B cell (primary cell): Measurements from ENCODE around the gene ARID4B. TPM values are rescaled to one million over a fixed set of nuclear protein-coding genes. Genes with fewer than 3 reads are reported as not detected.

Source experiments
- ATAC-seq: fragments of 200-7000 bp; cut with Tn5 transposase; one replicate; pipeline ENCODE4 v1.10.0; 2021; ENCODE audit warnings: low read depth, mild to moderate bottlenecking, moderate number of reproducible peaks, moderate library complexity
- CTCF ChIA-PET: fragments of 350-600 bp; sonication (Branson Sonifier 250); formaldehyde crosslinking; loops from one replicate; lab custom pipeline; 2021; ENCODE audit warnings: antibody characterized with exemption, inconsistent platforms; lab: Charles Lee
- POLR2A ChIA-PET: fragments of 350-600 bp; sonication (Branson Sonifier 250); formaldehyde crosslinking; loops from one replicate; lab custom pipeline; 2021; ENCODE audit warnings: antibody characterized with exemption; lab: Charles Lee
- DNase-seq: peaks from one replicate; pipeline ENCODE4 v3.0.0; 2013
- H2AFZ ChIP-seq: 2 replicates; pipeline ENCODE4 v1.6.1; 2012; ENCODE audit warnings: mild to moderate bottlenecking, low read depth, low read length; ENCODE audit not compliant: insufficient read depth, poor library complexity, severe bottlenecking
- H3K27ac ChIP-seq, 2 donors: 1 replicate in 1 of 2; 2 replicates in 1 of 2; pipeline ENCODE4 v1.5.1; 2012 to 2013; ENCODE audit warnings: low read length in 2 of 2, mild to moderate bottlenecking in 2 of 2, moderate library complexity in 1 of 2
- H3K27me3 ChIP-seq, 4 experiments: fragments of 200-600 bp in 1 of 4; sonication (generic) in 1 of 4; replicated peaks in 1 of 4; 1 replicate in 2 of 4; 2 replicates in 2 of 4; pipeline versions ENCODE4 v1.6.1 to v1.7.0; 2013 to 2016; ENCODE audit warnings: low read length in 3 of 4, mild to moderate bottlenecking in 2 of 4, mixed read lengths in 1 of 4, moderate library complexity in 1 of 4; ENCODE audit not compliant: insufficient read depth in 4 of 4, control insufficient read depth in 3 of 4; ENCODE audit errors: control extremely low read depth in 1 of 4
- H3K36me3 ChIP-seq, 2 experiments: replicated peaks in 1 of 2; 1 replicate in 1 of 2; 2 replicates in 1 of 2; pipeline versions ENCODE4 v1.6.1 to v1.7.1; 2013; ENCODE audit warnings: low read length in 1 of 2; ENCODE audit not compliant: insufficient read depth in 2 of 2, control insufficient read depth in 1 of 2; ENCODE audit errors: control extremely low read depth in 1 of 2, extremely low read depth in 1 of 2
- H3K4me1 ChIP-seq, 2 donors: fragments of 200-600 bp in 1 of 2; sonication (generic) in 1 of 2; 1 replicate in 1 of 2; 2 replicates in 1 of 2; pipeline versions ENCODE4 v1.5.1 to v1.6.1; 2013 to 2017; ENCODE audit warnings: low read length in 2 of 2; ENCODE audit not compliant: control insufficient read depth in 2 of 2, insufficient read depth in 2 of 2
- H3K4me2 ChIP-seq: replicated peaks from 2 replicates; pipeline ENCODE3; 2012; ENCODE audit warnings: mild to moderate bottlenecking, low read depth, low read length; ENCODE audit not compliant: poor library complexity, severe bottlenecking
- H3K4me3 ChIP-seq, 5 experiments: fragments of 200-600 bp in 1 of 5; sonication (generic) in 1 of 5; 1 replicate in 3 of 5; 2 replicates in 2 of 5; pipeline versions ENCODE4 v1.5.1 to v1.7.0; 2011 to 2016; ENCODE audit warnings: low read length in 4 of 5, mild to moderate bottlenecking in 4 of 5, low read depth in 2 of 5, control low read depth in 1 of 5, moderate library complexity in 1 of 5; ENCODE audit not compliant: insufficient read depth in 1 of 5; ENCODE audit errors: control extremely low read depth in 1 of 5, extremely low read depth in 1 of 5
- H3K79me2 ChIP-seq: fragments of 200-600 bp; sonication (generic); one replicate; pipeline ENCODE4 v1.6.0; 2016; ENCODE audit warnings: low read length; ENCODE audit not compliant: control insufficient read depth, insufficient read depth
- H3K9ac ChIP-seq: fragments of 200-600 bp; sonication (generic); 2 replicates; pipeline ENCODE4 v1.6.1; 2017; ENCODE audit warnings: mild to moderate bottlenecking, low read length, moderate library complexity
- H3K9me3 ChIP-seq, 3 donors: one replicate each; pipeline versions ENCODE4 v1.6.1 to v1.7.1; 2013; ENCODE audit warnings: low read length in 2 of 3; ENCODE audit not compliant: control insufficient read depth in 2 of 3, insufficient read depth in 1 of 3; ENCODE audit errors: control extremely low read depth in 1 of 3
- H4K20me1 ChIP-seq: 2 replicates; pipeline ENCODE4 v1.6.0; 2012; ENCODE audit warnings: mild to moderate bottlenecking, low read length; ENCODE audit not compliant: insufficient read depth, control insufficient read depth, poor library complexity, severe bottlenecking
- H3K27ac Mint-ChIP-seq: one replicate; pipeline ENCODE4 v1.8.0; 2021; ENCODE audit warnings: mixed read lengths
- H3K27me3 Mint-ChIP-seq: one replicate; pipeline ENCODE4 v1.8.0; 2021; ENCODE audit warnings: mixed read lengths
- H3K4me1 Mint-ChIP-seq: one replicate; pipeline ENCODE4 v1.8.0; 2021; ENCODE audit warnings: mixed read lengths
- H3K4me3 Mint-ChIP-seq: one replicate; pipeline ENCODE4 v1.8.0; 2021; ENCODE audit warnings: mixed read lengths
- H3K9me3 Mint-ChIP-seq: one replicate; pipeline ENCODE4 v1.8.0; 2022; ENCODE audit warnings: mixed read lengths; ENCODE audit not compliant: insufficient read depth
- EZH2 ChIP-seq: IDR thresholded peaks from 2 replicates; pipeline ENCODE4 v1.6.1; 2012; ENCODE audit warnings: borderline replicate concordance, low read depth, mild to moderate bottlenecking, moderate library complexity, low read length; ENCODE audit not compliant: insufficient read depth, poor library complexity, severe bottlenecking
- WGBS: methylation state at CpG from one replicate; pipeline ENCODE4 v1.1.5; 2013; ENCODE audit warnings: missing lambda C conversion rate; ENCODE audit not compliant: insufficient coverage; 5-methylcytosine and 5-hydroxymethylcytosine counted together
- intact Hi-C: fragments of 100-400 bp; cut with micrococcal nuclease; formaldehyde crosslinking; loops from one replicate; pipeline ENCODE4 v1.10.0; 2022
- polyA plus RNA-seq: library from polyadenylated mRNA; depleted of rRNA; stranded (reverse); fragments of >200 nt; gene quantifications from 2 replicates; pipeline ENCODE4 v1.2.3, GENCODE V29; 2012
- total RNA-seq, 2 donors: library from RNA; stranded (reverse); fragments of 120-200 nt in 1 of 2; gene quantifications; 1 replicate in 1 of 2; 2 replicates in 1 of 2; pipeline versions ENCODE4 v1.2.3 to v1.2.4, GENCODE V29; 2013 to 2022
- TF ChIP-seq, protein P1 (sequence below): fragments of 200-600 bp; IDR thresholded peaks from one replicate; pipeline ENCODE4 v1.8.0; 2022; ENCODE audit warnings: antibody characterized with exemption, mild to moderate bottlenecking

ARID4B gene
- total and polyA plus RNA-seq, 2 donors (not counting 1 experiment from before 2014, with no cell fraction given), result 13.2 to 110 TPM

DNA sequence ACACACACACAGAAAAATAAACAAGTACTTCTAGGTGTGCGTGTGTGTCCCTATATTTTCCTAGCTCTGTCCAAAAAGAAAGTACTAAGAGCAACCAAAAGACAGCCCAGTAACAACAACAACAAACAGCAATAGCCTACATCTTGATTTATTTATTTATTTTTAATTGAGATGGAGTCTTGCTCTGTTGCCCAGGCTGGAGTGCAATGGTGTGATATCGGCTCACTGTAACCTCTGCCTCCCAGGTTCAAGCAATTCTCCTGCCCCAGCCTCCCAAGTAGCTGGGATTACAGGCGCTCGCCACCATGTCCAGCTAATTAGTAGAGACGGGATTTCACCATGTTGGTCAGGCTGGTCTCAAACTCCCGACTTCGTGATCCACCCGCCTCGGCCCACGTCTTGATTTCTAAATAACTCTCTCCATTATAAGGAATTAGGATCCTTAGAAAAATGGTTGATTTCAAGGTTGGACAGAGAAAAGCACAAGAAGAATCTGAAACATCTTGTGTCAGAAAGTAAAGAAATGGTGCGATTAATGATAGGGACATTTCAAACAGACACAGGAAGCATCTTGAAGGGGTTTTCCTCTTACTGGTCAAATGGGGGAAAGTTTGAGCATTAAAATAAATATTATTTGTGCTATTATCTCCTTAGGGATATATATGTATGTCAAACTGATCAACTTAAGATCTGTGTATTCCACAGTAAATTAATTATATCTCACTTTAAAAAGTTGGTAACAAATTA is 59.4 kb downstream of the ARID4B start:
- 100% methylated on average over 4 of the region's 11 CpGs for WGBS
- ChIA-PET CTCF (interaction anchor here (0.8 kb wide), 1 partner anchor 17 kb away, joined by 3 read pairs; no protein-coding TSS in a partner anchor), POLR2A (interaction anchor here (0.5 kb wide), 1 partner anchor 90 kb away, joined by 6 read pairs; no protein-coding TSS in a partner anchor)
- no peak overlapping the region for H3K4me3 ChIP-seq
- peak overlapping the region; percentile 7 for H3K4me2 ChIP-seq
- no peak overlapping the region for H2AFZ ChIP-seq
- no peaks in the 10 kb centered on the region for H3K27me3 ChIP-seq
- no peak for TF ChIP-seq EZH2
- TF ChIP-seq, protein P1, sequence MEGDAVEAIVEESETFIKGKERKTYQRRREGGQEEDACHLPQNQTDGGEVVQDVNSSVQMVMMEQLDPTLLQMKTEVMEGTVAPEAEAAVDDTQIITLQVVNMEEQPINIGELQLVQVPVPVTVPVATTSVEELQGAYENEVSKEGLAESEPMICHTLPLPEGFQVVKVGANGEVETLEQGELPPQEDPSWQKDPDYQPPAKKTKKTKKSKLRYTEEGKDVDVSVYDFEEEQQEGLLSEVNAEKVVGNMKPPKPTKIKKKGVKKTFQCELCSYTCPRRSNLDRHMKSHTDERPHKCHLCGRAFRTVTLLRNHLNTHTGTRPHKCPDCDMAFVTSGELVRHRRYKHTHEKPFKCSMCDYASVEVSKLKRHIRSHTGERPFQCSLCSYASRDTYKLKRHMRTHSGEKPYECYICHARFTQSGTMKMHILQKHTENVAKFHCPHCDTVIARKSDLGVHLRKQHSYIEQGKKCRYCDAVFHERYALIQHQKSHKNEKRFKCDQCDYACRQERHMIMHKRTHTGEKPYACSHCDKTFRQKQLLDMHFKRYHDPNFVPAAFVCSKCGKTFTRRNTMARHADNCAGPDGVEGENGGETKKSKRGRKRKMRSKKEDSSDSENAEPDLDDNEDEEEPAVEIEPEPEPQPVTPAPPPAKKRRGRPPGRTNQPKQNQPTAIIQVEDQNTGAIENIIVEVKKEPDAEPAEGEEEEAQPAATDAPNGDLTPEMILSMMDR, result no peak
- H3K27ac Mint-ChIP-seq, result peak overlapping the region; percentile 32
- H3K4me1 ChIP-seq, result peaks cover 20 to 41% of the 10 kb centered on the region in 2 donors
- ATAC-seq, result no peak
- intact Hi-C loops, result no loop called here
- peaks cover 66% of the 10 kb centered on the region for H3K4me1 Mint-ChIP-seq
- peaks cover 98% of the 10 kb centered on the region for H3K79me2 ChIP-seq
- no peak overlapping the region for H3K4me3 Mint-ChIP-seq
- H3K36me3 ChIP-seq, result no peaks in the 10 kb centered on the region
- H3K27me3 Mint-ChIP-seq, result no peaks in the 10 kb centered on the region
- H4K20me1 ChIP-seq, result peaks cover 72% of the 10 kb centered on the region
- H3K9me3 ChIP-seq, result peaks cover 0 to 4% (median 0%) of the 10 kb centered on the region in 3 donors
- no peaks in the 10 kb centered on the region for H3K9me3 Mint-ChIP-seq
- no peak for DNase-seq
- no peak overlapping the region for H3K9ac ChIP-seq
- H3K27ac ChIP-seq, result peak overlapping the region in 1 of 2 donors; percentile 10

DNA sequence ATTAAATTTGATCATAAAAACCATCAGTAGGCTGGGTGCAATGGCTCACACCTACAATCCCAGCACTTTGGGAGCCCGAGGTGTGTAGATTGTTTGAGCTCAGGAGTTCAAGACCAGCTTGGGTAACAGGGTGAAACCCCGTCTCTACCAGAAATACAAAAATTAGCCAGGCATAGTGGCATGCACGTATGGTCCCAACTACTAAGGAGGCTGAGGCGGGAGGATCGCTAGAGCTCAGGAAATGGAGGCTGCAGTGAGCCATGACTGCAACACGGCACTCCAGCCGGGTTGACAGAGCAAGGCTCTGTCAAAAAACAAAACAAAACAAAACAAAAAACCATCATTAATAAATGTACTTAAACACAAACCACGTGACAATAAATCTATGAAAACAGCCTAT is 61.0 kb downstream of the ARID4B start:
- H3K4me3 ChIP-seq, result no peak overlapping the region
- H3K27ac ChIP-seq, result no peak overlapping the region
- H3K36me3 ChIP-seq, result no peaks in the 10 kb centered on the region
- WGBS, result 93% methylated on average over 3 of the region's 8 CpGs
- Mint-ChIP-seq H3K4me3 (no peak overlapping the region), H3K4me1 (peaks cover 65% of the 10 kb centered on the region), H3K27ac (no peak overlapping the region), H3K27me3 (no peaks in the 10 kb centered on the region), H3K9me3 (no peaks in the 10 kb centered on the region)
- ChIA-PET CTCF (interaction anchor here (1.1 kb wide), 1 partner anchor 148 kb away, joined by 3 read pairs; no protein-coding TSS in a partner anchor), POLR2A (no interaction called here)
- H3K4me1 ChIP-seq, result peaks cover 20 to 41% of the 10 kb centered on the region in 2 donors
- peaks cover 98% of the 10 kb centered on the region for H3K79me2 ChIP-seq
- no peak overlapping the region for H2AFZ ChIP-seq
- no peaks in the 10 kb centered on the region for H3K27me3 ChIP-seq
- ATAC-seq (no peak), DNase-seq (no peak)
- H4K20me1 ChIP-seq, result peaks cover 86% of the 10 kb centered on the region
- H3K9me3 ChIP-seq, result peaks cover 0 to 4% (median 0%) of the 10 kb centered on the region in 3 donors
- H3K4me2 ChIP-seq, result no peak overlapping the region
- no peak overlapping the region for H3K9ac ChIP-seq
- TF ChIP-seq, protein P1, result no peak
- TF ChIP-seq EZH2, result no peak
- intact Hi-C loops, result no loop called here
